Measurements from ENCODE around the gene CITED2. TPM values are rescaled to one million over a fixed set of nuclear protein-coding genes. Genes with fewer than 3 reads are reported as not detected.

CITED2 gene
- total RNA-seq, 1 experiment from 2014 or later = 110 TPM

DNA sequence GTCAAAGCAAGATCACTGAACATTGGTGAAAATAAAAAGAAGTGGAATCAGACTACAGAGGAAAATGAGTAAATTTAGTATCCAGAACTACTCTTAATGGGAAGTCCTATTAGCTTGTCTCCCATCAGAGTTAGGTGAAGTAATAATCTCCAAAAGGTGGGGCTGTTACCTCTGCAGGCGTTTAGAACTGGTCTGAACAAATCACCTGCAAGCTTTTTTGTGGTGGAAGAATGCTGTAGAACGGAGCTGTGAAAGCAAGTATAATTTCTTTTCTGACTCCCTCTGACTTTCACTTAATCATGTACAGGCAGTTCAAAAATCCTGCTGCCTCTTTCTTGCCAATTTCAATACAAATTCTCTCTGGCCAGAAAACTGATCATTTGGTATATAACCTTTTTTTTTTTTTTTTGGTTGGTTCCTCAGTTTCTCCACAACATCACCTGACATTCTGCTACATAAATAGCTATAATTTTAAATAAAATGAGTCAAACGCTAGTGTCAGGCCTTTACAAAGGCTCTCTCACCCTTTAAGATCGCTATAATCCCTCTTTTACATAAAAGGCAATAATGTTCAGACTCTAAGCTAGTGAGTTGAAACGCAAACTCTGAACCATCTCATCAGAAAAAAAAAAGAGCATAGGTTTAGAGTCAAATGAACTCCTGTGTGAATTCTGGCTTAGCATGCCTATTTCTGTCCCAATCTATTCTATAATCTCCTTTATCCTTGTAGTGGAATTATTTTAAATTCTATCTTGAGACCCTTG lies 38.8 kb downstream of the CITED2 start:
- no peak overlapping the region for H4K8ac ChIP-seq (replicated peaks; ENCODE audit: insufficient read length, low read depth, low read length)
- H3K23me2 ChIP-seq (ENCODE audit: insufficient read length, low read depth, low read length, poor library complexity, severe bottlenecking) = no peaks in the 10 kb centered on the region
- Mint-ChIP-seq H3K4me1 (peaks cover 5 to 9% of the 10 kb centered on the region in 2 experiments), H3K27me3 (ENCODE audit: low read depth) (no peaks in the 10 kb centered on the region), H3K36me3 (ENCODE audit: insufficient read depth in 1 of 3, low read depth in 3 of 3) (no peaks in the 10 kb centered on the region), H3K4me3 (no peak overlapping the region), H3K27ac (no peak overlapping the region), H3K9me3 (no peaks in the 10 kb centered on the region; a peak in 1 of 5 replicates)
- H4K5ac ChIP-seq (ENCODE audit: insufficient read length, low read depth, low read length) = no peak overlapping the region
- no peaks in the 10 kb centered on the region for H3K79me1 ChIP-seq (ENCODE audit: insufficient read depth, low read depth, low read length, poor library complexity, severe bottlenecking)
- H3K18ac ChIP-seq (ENCODE audit: insufficient read length, low read depth, low read length) = no peak overlapping the region
- no peak overlapping the region for H3K9ac ChIP-seq (ENCODE audit: extremely low read depth, insufficient read length, low read length)
- H3K4ac ChIP-seq (ENCODE audit: low read depth, low read length) = no peak overlapping the region
- WGBS (ENCODE audit: extremely low coverage, insufficient read length, low lambda C conversion rate) = no CpG with 5 or more reads among the region's 5 CpGs
- no peaks in the 10 kb centered on the region for H3K4me1 ChIP-seq (ENCODE audit: insufficient read depth, low read length)
- no peak overlapping the region for H3K27ac ChIP-seq (ENCODE audit: insufficient read length, low read depth, low read length)
- no peak overlapping the region for H2BK15ac ChIP-seq (ENCODE audit: low read depth, low read length)
- no peaks in the 10 kb centered on the region for H4K20me1 ChIP-seq (ENCODE audit: control insufficient read depth, insufficient read depth, insufficient read length)
- no peak overlapping the region for H3T11ph ChIP-seq (ENCODE audit: low read length)
- H2BK20ac ChIP-seq (ENCODE audit: low read depth, low read length, poor library complexity, severe bottlenecking) = no peak overlapping the region
- no peak overlapping the region for H2AK5ac ChIP-seq (ENCODE audit: insufficient read length, low read length)
- no peaks in the 10 kb centered on the region for H3K27me3 ChIP-seq (ENCODE audit: insufficient read depth, low read length)
- no peak for DNase-seq
- no peak overlapping the region for H3K23ac ChIP-seq (ENCODE audit: insufficient read length, low read depth, low read length)
- H4K91ac ChIP-seq (ENCODE audit: insufficient read length, low read depth, low read length) = no peak overlapping the region
- H2AFZ ChIP-seq (ENCODE audit: low read length) = no peak overlapping the region
- TF ChIP-seq, protein P1, sequence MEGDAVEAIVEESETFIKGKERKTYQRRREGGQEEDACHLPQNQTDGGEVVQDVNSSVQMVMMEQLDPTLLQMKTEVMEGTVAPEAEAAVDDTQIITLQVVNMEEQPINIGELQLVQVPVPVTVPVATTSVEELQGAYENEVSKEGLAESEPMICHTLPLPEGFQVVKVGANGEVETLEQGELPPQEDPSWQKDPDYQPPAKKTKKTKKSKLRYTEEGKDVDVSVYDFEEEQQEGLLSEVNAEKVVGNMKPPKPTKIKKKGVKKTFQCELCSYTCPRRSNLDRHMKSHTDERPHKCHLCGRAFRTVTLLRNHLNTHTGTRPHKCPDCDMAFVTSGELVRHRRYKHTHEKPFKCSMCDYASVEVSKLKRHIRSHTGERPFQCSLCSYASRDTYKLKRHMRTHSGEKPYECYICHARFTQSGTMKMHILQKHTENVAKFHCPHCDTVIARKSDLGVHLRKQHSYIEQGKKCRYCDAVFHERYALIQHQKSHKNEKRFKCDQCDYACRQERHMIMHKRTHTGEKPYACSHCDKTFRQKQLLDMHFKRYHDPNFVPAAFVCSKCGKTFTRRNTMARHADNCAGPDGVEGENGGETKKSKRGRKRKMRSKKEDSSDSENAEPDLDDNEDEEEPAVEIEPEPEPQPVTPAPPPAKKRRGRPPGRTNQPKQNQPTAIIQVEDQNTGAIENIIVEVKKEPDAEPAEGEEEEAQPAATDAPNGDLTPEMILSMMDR (conservative IDR thresholded peaks at IDR 0.05) = no peak
- H3K14ac ChIP-seq (ENCODE audit: insufficient read depth, low read length) = no peak overlapping the region
- no peak overlapping the region for H2BK12ac ChIP-seq (ENCODE audit: insufficient read length, low read depth, low read length)
- H3K79me2 ChIP-seq (ENCODE audit: insufficient read depth, low read length) = no peaks in the 10 kb centered on the region
- H3K4me2 ChIP-seq (ENCODE audit: insufficient read depth, insufficient read length, low read length) = no peak overlapping the region
- no peak overlapping the region for H2BK5ac ChIP-seq (ENCODE audit: insufficient read length, low read length)
- no peak overlapping the region for H2BK120ac ChIP-seq (ENCODE audit: low read depth, low read length, poor library complexity, severe bottlenecking)
- no peak overlapping the region for H3K56ac ChIP-seq (ENCODE audit: insufficient read length, low read depth, low read length)
- H3K9me3 ChIP-seq (ENCODE audit: control insufficient read depth, low read depth, low read length) = no peaks in the 10 kb centered on the region
